ENCODE measurements around the gene C16orf74. TPM values are rescaled to one million over a fixed set of nuclear protein-coding genes. Genes with fewer than 3 reads are reported as not detected.

C16orf74 gene
- total and polyA plus RNA-seq, 9 donors = 0.38 to 1.5 (median 0.63) TPM; not detected in 2

- WGBS, 3 donors = 94 to 95% (median 94%) methylated on average over 6 of the region's 6 CpGs
- Histone ChIP-seq H3K4me1 (ENCODE audit: insufficient read depth) (no peaks in the 10 kb centered on the region), H3K27me3 (no peaks in the 10 kb centered on the region), H3K27ac (no peak overlapping the region), H3K4me3 (no peak overlapping the region), H3K36me3 (no peaks in the 10 kb centered on the region), H3K9me3 (no peaks in the 10 kb centered on the region)
- no peak for TF ChIP-seq EP300 (IDR thresholded peaks at IDR 0.05)
- no peak for TF ChIP-seq POLR2A (IDR thresholded peaks at IDR 0.05)
- TF ChIP-seq, protein P1, sequence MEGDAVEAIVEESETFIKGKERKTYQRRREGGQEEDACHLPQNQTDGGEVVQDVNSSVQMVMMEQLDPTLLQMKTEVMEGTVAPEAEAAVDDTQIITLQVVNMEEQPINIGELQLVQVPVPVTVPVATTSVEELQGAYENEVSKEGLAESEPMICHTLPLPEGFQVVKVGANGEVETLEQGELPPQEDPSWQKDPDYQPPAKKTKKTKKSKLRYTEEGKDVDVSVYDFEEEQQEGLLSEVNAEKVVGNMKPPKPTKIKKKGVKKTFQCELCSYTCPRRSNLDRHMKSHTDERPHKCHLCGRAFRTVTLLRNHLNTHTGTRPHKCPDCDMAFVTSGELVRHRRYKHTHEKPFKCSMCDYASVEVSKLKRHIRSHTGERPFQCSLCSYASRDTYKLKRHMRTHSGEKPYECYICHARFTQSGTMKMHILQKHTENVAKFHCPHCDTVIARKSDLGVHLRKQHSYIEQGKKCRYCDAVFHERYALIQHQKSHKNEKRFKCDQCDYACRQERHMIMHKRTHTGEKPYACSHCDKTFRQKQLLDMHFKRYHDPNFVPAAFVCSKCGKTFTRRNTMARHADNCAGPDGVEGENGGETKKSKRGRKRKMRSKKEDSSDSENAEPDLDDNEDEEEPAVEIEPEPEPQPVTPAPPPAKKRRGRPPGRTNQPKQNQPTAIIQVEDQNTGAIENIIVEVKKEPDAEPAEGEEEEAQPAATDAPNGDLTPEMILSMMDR (IDR thresholded peaks at IDR 0.05) = no peak
- no peak for DNase-seq
- intact Hi-C loops (cut with DNase I) = loop anchor here in 2 of 4 donors (10.0 kb wide), 1 partner anchor 607 kb away; no protein-coding TSS in a partner anchor
These were observed 38.8 kb downstream of the C16orf74 start for GRCh38 chr16:85711982-85712587.

DNA sequence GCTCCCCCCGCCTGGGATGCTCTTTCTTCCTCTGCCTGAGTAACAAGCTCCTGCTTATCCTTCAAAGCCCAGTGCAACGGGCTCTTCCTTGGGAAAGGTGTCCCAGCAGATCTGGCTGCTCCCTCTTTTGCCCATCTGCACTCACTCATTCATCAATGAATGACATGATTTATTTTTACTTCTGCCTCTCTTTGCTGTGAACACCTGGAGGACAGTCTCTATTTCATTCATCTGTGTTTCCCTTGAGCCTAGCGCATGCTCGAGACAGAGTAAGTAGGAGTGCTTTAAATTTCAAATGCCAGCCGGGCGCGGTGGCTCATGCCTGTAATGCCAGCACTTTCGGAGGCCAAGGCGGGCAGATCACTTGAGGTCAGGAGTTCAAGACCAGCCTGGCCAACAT is 40.2 kb downstream of the C16orf74 start:
- intact Hi-C loops (cut with DNase I) = loop anchor here in 2 of 4 donors (10.0 kb wide), 1 partner anchor 606 kb away; no protein-coding TSS in a partner anchor
- H3K4me3 ChIP-seq = no peak overlapping the region
- no peaks in the 10 kb centered on the region for H3K27me3 ChIP-seq
- H3K9me3 ChIP-seq = no peaks in the 10 kb centered on the region
- no peaks in the 10 kb centered on the region for H3K4me1 ChIP-seq (ENCODE audit: insufficient read depth)
- H3K36me3 ChIP-seq = no peaks in the 10 kb centered on the region
- TF ChIP-seq EP300 (IDR thresholded peaks at IDR 0.05) (no peak), POLR2A (IDR thresholded peaks at IDR 0.05) (no peak)
- TF ChIP-seq, protein P1 (IDR thresholded peaks at IDR 0.05) = no peak
- no peak overlapping the region for H3K27ac ChIP-seq
- 90 to 94% (median 90%) methylated on average over 9 of the region's 9 CpGs for WGBS, 3 donors
- no peak for DNase-seq

DNA sequence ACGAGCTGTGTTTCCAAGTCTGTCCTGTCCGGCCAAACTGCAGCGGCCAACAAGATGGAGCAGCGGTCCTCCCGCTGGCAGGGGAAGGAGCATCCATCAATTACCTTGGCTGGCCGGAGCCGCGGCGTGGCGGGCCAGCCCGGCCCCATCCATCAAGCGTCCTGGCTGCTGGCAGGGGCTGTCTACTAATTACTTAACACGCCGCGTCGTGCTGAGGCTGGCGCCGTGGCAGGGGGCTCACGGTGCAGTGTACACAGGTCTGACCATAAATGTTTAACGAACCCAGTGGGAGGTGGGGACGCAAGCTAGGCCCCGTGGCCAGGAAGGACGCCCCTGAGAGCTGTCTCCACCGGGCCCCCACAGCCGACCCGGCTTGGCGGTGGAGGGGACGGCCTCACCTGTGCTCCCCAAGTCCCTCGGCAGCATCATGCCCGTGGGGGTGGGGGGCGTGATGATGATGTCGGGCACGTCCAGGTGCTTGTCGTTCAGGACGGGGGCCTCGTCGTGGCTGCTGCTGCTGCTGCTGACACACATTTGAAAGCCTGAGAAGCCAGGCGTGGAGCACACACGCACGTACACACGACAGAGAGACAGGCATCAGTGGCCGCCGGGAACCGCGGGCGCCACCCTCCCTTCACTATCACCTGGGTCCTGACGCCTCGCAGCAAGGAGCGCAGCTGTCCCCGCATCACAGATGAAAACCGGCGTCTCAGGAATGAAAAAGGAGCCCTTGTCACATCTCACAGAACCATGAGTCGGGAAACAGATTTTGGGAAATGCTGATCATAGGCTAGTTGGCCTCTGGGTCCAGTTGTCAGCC is 40.9 kb downstream of the C16orf74 start:
- no peaks in the 10 kb centered on the region for H3K27me3 ChIP-seq
- no peaks in the 10 kb centered on the region for H3K36me3 ChIP-seq
- H3K4me1 ChIP-seq (ENCODE audit: insufficient read depth) = no peaks in the 10 kb centered on the region
- WGBS, 3 donors = 69 to 76% (median 74%) methylated on average over 53 of the region's 53 CpGs
- no peak for TF ChIP-seq EP300 (IDR thresholded peaks at IDR 0.05)
- no peak for TF ChIP-seq POLR2A (IDR thresholded peaks at IDR 0.05)
- H3K4me3 ChIP-seq = no peak overlapping the region
- no peaks in the 10 kb centered on the region for H3K9me3 ChIP-seq
- intact Hi-C loops (cut with DNase I) = loop anchor here in 2 of 4 donors (10.0 kb wide), 1 partner anchor 605 kb away; no protein-coding TSS in a partner anchor
- no peak overlapping the region for H3K27ac ChIP-seq
- DNase-seq = no peak

DNA sequence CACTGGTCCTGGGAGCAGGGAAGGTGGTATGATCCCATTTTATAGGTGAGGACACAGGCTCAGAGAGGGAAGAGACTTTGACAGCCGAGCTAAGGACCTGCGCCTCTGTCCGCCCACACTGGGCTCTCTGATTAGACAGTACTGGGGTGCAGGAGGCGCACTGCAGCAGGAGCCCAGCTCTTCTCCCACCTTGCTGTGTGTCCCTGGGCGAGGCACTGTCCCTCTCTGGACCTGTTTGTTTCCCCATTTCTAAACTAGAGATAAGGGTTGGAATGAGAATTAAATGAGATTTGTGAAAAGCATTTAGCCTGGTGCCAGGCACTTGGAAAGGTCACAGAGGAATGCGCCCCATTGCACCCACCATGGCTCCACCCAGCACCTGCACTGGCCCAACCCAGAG is 42.6 kb downstream of the C16orf74 start:
- H3K4me1 ChIP-seq (ENCODE audit: insufficient read depth) = no peaks in the 10 kb centered on the region

DNA sequence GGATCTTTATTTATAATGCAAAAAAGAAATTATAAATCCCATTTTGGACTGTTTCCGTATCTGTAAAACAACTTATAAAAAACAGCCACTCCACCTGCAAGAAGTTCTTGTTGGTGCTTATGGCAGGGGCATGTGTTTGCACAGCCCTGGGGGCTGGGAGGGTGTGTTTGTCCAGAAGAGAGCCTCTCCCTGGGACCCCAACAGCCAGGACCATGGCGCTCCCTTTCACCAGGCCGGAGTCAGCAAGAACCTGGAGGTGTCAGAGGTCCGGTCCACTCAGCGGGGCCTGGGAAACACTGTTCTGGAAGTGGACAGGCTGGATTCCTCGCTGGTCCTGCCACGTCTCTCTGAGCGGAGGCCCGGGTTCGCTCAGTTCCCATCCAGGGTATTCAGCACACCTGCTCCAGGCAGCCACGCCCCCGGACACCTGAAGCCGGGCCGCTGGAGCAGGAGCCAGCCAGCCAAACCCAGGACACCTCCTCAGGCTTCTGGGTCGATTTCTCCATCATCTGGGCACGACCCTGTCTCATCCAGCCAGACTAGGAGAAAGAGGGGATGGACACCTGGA is 43.3 kb downstream of the C16orf74 start:
- Histone ChIP-seq H3K27me3 (no peaks in the 10 kb centered on the region), H3K27ac (no peak overlapping the region), H3K4me3 (no peak overlapping the region), H3K36me3 (no peaks in the 10 kb centered on the region), H3K9me3 (no peaks in the 10 kb centered on the region), H3K4me1 (ENCODE audit: insufficient read depth) (no peaks in the 10 kb centered on the region)
- no peak for DNase-seq
- TF ChIP-seq POLR2A (IDR thresholded peaks at IDR 0.05) (no peak), EP300 (IDR thresholded peaks at IDR 0.05) (no peak)
- TF ChIP-seq, protein P1 (IDR thresholded peaks at IDR 0.05) = no peak
- WGBS, 3 donors = 79 to 82% (median 81%) methylated on average over 16 of the region's 16 CpGs
- intact Hi-C loops (cut with DNase I) = no loop called here

More for the DNA sequence above, 42.6 kb downstream of the C16orf74 start:
- Histone ChIP-seq H3K4me3 (no peak overlapping the region), H3K27ac (no peak overlapping the region), H3K27me3 (no peaks in the 10 kb centered on the region), H3K9me3 (no peaks in the 10 kb centered on the region), H3K36me3 (no peaks in the 10 kb centered on the region)
- TF ChIP-seq POLR2A (IDR thresholded peaks at IDR 0.05) = no peak
- no peak for DNase-seq
- 87 to 95% (median 91%) methylated on average over 6 of the region's 6 CpGs for WGBS, 3 donors
- intact Hi-C loops (cut with DNase I) = no loop called here

All from ovary (tissue), 9 donors.